Skeletal muscle tissue (tissue), 4 donors: ENCODE measurements around the gene SLC49A3. TPM values are rescaled to one million over a fixed set of nuclear protein-coding genes. Genes with fewer than 3 reads are reported as not detected.
A peak's percentile ranks its signal among the peaks of the same experiment; 100 is the strongest.
"Not testable (repeated sequence)": the region's sequence is repeated elsewhere in the genome, so short reads cannot be mapped to it uniquely, and the experiment has no call there.

Source experiments
- H3K27ac ChIP-seq: one replicate; pipeline ENCODE4 v1.7.0; 2013; ENCODE audit warnings: mild to moderate bottlenecking, low read depth, low read length, inconsistent platforms
- H3K27me3 ChIP-seq, 3 donors: one replicate each; pipeline ENCODE4 v1.7.0; 2013; ENCODE audit warnings: low read length in 3 of 3; ENCODE audit not compliant: control insufficient read depth in 3 of 3, insufficient read depth in 3 of 3
- H3K36me3 ChIP-seq, 3 donors: one replicate each; pipeline ENCODE4 v1.7.0; 2013; ENCODE audit warnings: low read length in 3 of 3; ENCODE audit not compliant: control insufficient read depth in 3 of 3, insufficient read depth in 3 of 3
- H3K4me1 ChIP-seq, 3 donors: one replicate each; pipeline ENCODE4 v1.7.0; 2013; ENCODE audit warnings: low read length in 3 of 3, mild to moderate bottlenecking in 3 of 3; ENCODE audit not compliant: control insufficient read depth in 3 of 3, insufficient read depth in 3 of 3
- H3K4me3 ChIP-seq, 3 donors: one replicate each; pipeline ENCODE4 v1.7.0; 2013; ENCODE audit warnings: low read length in 3 of 3
- H3K9ac ChIP-seq, 3 donors: one replicate each; pipeline ENCODE4 v1.7.0; 2013; ENCODE audit warnings: low read length in 3 of 3, mild to moderate bottlenecking in 3 of 3, moderate library complexity in 2 of 3, low read depth in 1 of 3
- H3K9me3 ChIP-seq, 3 donors: one replicate each; pipeline ENCODE4 v1.7.0; 2013; ENCODE audit warnings: low read length in 3 of 3; ENCODE audit not compliant: control insufficient read depth in 3 of 3
- total RNA-seq: library from RNA; depleted of rRNA; stranded (reverse); fragments of >200 nt; gene quantifications from one replicate; pipeline ENCODE4 v1.2.3, GENCODE V29; 2014
- donor health status: Osteomylitis.

SLC49A3 gene
- total RNA-seq, 1 donor from 2014 or later = 4.2 TPM

- Histone ChIP-seq H3K27me3 (peaks cover 11 to 30% (median 26%) of the 10 kb centered on the region in 3 donors), H3K9ac (peak overlapping the region in 1 of 3 donors; percentile 40), H3K4me3 (no peak overlapping the region), H3K9me3 (peaks cover 0 to 2% (median 0%) of the 10 kb centered on the region in 3 donors), H3K4me1 (peaks cover 0 to 5% (median 2%) of the 10 kb centered on the region in 3 donors), H3K36me3 (no peaks in the 10 kb centered on the region), H3K27ac (no peak overlapping the region)
These were observed 40.2 kb downstream of the SLC49A3 start for GRCh38 chr4:648579-649292.

- Histone ChIP-seq H3K36me3 (no peaks in the 10 kb centered on the region), H3K27ac (no peak overlapping the region), H3K27me3 (peaks cover 7 to 30% (median 22%) of the 10 kb centered on the region in 3 donors)
These were observed 41.5 kb downstream of the SLC49A3 start for GRCh38 chr4:647481-647880.

GRCh38 chr4:646460-646859 is 42.5 kb downstream of the SLC49A3 start:
- Histone ChIP-seq H3K9me3 (peaks cover 0 to 2% (median 2%) of the 10 kb centered on the region in 3 donors), H3K27me3 (peaks cover 7 to 25% (median 22%) of the 10 kb centered on the region in 3 donors), H3K4me3 (no peak overlapping the region), H3K36me3 (no peaks in the 10 kb centered on the region), H3K9ac (no peak overlapping the region), H3K27ac (no peak overlapping the region), H3K4me1 (peaks cover 0 to 5% (median 2%) of the 10 kb centered on the region in 3 donors)

More at GRCh38 chr4:647481-647880, 41.5 kb downstream of the SLC49A3 start:
- Histone ChIP-seq H3K4me3 (no peak overlapping the region), H3K4me1 (peaks cover 0 to 5% (median 2%) of the 10 kb centered on the region in 3 donors), H3K9me3 (peaks cover 0 to 2% (median 0%) of the 10 kb centered on the region in 3 donors), H3K9ac (no peak overlapping the region)

- H3K27me3 ChIP-seq = peaks cover 10 to 18% (median 13%) of the 10 kb centered on the region in 3 donors
- H3K9me3 ChIP-seq, H3K9ac ChIP-seq, H3K4me1 ChIP-seq, H3K27ac ChIP-seq, H3K4me3 ChIP-seq, H3K36me3 ChIP-seq: not testable (repeated sequence)
These were observed 46.6 kb downstream of the SLC49A3 start for GRCh38 chr4:642366-642765.

GRCh38 chr4:637536-638280 is 51.2 kb downstream of the SLC49A3 start:
- Histone ChIP-seq H3K27ac (no peak overlapping the region), H3K27me3 (peaks cover 14 to 25% (median 20%) of the 10 kb centered on the region in 3 donors), H3K4me1 (no peaks in the 10 kb centered on the region), H3K4me3 (no peak overlapping the region), H3K36me3 (no peaks in the 10 kb centered on the region), H3K9ac (no peak overlapping the region), H3K9me3 (peaks cover 0 to 2% (median 0%) of the 10 kb centered on the region in 3 donors)

- Histone ChIP-seq H3K4me3 (no peak overlapping the region), H3K9me3 (peaks cover 0 to 6% (median 4%) of the 10 kb centered on the region in 3 donors), H3K27ac (no peak overlapping the region), H3K9ac (no peak overlapping the region), H3K4me1 (no peaks in the 10 kb centered on the region), H3K36me3 (no peaks in the 10 kb centered on the region), H3K27me3 (peaks cover 14 to 25% (median 21%) of the 10 kb centered on the region in 3 donors)
These were observed 52.3 kb downstream of the SLC49A3 start for GRCh38 chr4:636628-637159.

GRCh38 chr4:635851-636627 is 52.9 kb downstream of the SLC49A3 start:
- H3K27ac ChIP-seq = no peak overlapping the region
- no peaks in the 10 kb centered on the region for H3K4me1 ChIP-seq
- H3K4me3 ChIP-seq = no peak overlapping the region
- peaks cover 2 to 11% (median 4%) of the 10 kb centered on the region in 3 donors for H3K9me3 ChIP-seq
- H3K36me3 ChIP-seq = no peaks in the 10 kb centered on the region
- no peak overlapping the region for H3K9ac ChIP-seq
- peaks cover 14 to 25% (median 24%) of the 10 kb centered on the region in 3 donors for H3K27me3 ChIP-seq

GRCh38 chr4:635066-635835 is 53.7 kb downstream of the SLC49A3 start:
- not testable (repeated sequence) for H3K4me3 ChIP-seq, H3K27ac ChIP-seq, H3K4me1 ChIP-seq, H3K36me3 ChIP-seq, H3K9ac ChIP-seq
- peaks cover 15 to 27% (median 25%) of the 10 kb centered on the region in 3 donors for H3K27me3 ChIP-seq
- peaks cover 2 to 11% (median 4%) of the 10 kb centered on the region in 3 donors for H3K9me3 ChIP-seq

- Histone ChIP-seq H3K9me3 (peaks cover 2 to 11% (median 4%) of the 10 kb centered on the region in 3 donors), H3K4me3 (no peak overlapping the region), H3K9ac (no peak overlapping the region), H3K36me3 (no peaks in the 10 kb centered on the region), H3K27ac (no peak overlapping the region), H3K4me1 (no peaks in the 10 kb centered on the region), H3K27me3 (peaks cover 22 to 34% (median 28%) of the 10 kb centered on the region in 3 donors)
These were observed 54.4 kb downstream of the SLC49A3 start for GRCh38 chr4:634599-634985.
